HG02840 (cell line): ENCODE data around the gene CD37.
"Not testable (repeated sequence)": the region's sequence is repeated elsewhere in the genome, so short reads cannot be mapped to it uniquely, and the experiment has no call there.

Experiments
- ATAC-seq: cut with Tn5 transposase; IDR thresholded peaks from one replicate; pipeline ENCODE4 v1.9.1; 2021; ENCODE audit warnings: mild to moderate bottlenecking, moderate library complexity, moderate number of reproducible peaks; ENCODE audit not compliant: unreplicated experiment, low FRiP score

The CD37 gene

GRCh38 chr19:49327878-49328544 lies 7.2 kb upstream of the CD37 start:
- ATAC-seq = no peak

DNA sequence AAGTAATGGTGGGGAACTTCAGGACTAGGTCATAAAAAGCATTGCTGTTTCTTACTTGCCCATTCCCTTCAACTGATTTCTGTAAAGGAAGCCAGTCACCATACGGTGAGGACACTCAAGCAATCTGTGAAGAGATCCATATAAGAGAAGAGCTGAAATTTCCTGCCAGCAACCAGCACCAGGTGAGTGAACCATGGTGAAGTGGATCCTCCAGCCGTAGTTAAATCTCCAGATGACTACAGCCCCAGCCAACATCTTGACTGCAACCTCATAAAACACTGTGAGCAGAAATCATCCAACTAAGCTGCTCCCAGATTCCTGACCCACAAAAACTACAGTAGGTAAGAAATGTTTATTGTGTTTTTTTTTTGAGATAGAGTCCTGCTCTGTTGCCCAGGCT lies 6.5 kb upstream of the CD37 start:
- ATAC-seq = no peak

GRCh38 chr19:49331187-49331586 lies 4.0 kb upstream of the CD37 start:
- ATAC-seq = not testable (repeated sequence)

DNA sequence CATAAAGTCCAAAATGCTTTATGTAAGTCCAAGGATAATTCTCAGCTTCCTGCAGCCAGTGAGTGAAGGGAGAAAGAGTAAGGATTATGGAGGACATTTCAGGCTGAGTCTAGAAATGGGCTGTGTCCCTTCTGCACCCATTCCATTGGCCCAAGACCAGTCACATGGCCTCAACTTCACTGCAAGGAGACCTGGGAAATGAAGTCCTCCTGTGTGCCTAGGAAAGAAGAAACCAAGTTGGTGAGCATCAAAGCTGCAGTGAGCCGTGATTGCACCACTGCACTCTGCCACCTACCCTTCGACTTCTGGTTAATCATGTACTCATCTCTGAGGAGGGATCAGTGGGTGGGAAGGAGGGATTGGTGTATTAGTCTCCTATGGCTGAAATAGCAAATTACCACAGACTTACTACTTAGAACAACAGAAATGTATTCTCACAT lies 3.6 kb upstream of the CD37 start:
- no peak for ATAC-seq

DNA sequence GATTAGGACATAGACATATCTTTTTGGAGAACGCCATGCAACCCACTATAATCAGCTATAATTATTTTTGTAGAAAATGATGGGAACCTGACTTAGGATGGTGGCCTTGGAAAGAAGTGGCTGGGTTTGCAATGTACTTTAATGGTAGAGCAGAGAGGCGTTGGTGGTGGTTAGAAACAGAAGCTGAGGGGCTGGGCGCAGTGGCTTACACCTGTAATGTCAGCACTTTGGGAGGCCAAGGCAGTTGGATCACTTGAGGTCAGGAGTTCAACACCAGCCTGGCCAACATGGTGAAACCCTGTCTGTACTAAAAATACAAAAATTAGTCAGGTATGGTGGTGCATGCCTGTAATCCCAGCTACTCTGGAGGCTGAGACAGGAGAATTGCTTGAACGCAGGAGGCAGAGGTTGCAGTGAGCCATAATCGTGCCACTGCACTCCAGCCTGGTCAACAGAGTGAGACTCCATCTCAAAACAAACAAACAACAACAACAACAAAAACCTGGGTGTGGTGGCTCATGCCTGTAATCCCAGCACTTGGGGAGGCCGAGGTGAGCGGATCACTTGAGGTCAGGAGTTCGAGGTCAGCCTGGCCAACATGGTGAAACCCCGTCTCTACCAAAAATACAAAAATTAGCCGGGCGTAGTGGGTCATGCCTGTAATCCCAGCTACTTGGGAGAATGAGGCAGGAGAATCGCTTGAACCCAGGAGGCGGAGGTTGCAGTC lies 2.4 kb upstream of the CD37 start:
- not testable (repeated sequence) for ATAC-seq

DNA sequence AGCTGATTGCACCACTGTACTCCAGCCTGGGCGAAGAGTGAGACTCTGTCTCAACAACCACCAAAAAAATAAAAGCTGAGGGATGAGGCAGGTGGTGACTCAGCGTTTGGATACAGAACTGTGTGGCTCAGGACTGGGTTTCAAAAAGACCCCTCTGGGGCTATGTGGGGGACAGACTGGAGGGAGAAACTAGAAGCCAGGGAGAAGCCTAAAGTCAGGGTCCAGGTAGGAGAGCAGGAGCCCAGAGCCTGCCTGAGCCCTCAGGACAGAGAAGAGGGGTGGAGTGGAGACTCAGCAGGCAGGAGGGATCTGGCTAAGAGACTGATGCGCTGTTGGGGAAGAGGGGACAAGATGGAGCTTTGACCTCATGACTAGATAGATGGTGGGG lies 1.8 kb upstream of the CD37 start:
- no peak for ATAC-seq

DNA sequence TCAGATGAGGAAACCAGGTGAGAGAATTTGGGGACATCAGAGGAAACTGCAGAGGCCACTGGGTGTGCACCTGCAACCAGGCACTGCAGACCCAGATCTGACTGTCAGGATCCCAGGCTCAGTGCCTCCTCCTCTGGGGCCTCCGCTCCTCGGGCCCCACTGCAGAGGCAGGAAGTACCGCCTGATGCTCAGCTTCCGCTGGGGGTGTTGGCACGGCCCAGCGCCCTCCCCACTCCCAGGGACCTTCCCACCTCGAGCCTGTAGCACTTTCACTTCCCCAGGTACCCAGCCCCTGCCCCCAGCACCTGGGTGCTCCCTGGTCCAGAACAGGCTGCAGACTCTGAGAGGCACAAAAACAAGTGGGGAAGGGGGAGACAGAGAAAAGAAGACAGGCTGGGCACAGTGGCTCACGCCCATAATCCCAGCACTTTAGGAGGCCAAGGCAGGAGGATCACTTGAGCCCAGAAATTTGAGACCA lies 1.4 kb upstream of the CD37 start:
- no peak for ATAC-seq

DNA sequence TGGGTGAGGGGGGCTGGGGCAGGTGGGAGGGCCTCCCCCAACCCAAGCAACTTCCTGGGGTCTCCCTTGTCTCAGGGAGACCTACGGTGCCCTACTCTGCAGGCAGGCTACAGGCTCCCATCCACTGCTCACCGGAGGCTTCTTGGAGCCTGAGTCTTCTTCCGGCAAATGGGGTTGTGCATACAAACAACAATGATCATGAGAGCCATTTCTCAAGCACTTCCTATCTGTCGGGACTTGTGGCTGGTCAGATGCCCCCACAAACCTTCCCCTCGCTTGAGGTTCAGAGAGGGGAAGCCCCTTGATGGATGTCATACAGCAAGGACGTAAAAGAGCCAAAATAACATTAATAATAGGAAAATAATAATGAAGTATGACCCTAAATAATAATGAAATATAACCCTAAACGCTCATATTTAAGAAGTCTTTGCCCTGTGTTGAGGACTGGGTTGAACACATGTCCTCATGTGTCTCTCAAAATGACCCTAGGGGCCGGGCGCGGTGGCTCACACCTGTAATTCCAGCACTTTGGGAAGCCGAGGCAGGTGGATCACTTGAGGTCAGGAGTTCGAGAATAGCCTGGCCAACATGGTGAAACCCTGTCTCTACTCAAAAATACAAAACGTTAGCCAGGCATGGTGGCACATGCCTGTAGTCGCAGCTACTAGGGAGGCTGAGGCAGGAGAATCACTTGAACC lies 727 bp downstream of the CD37 start:
- no peak for ATAC-seq

- no peak for ATAC-seq
Observed at GRCh38 chr19:49336482-49337266, 1.5 kb downstream of the CD37 start.

GRCh38 chr19:49337267-49338022 lies 2.2 kb downstream of the CD37 start:
- no peak for ATAC-seq

GRCh38 chr19:49338023-49338677 lies 2.9 kb downstream of the CD37 start:
- no peak for ATAC-seq

GRCh38 chr19:49338691-49339300 lies 3.6 kb downstream of the CD37 start:
- ATAC-seq = no peak

- ATAC-seq = no peak
Observed at GRCh38 chr19:49339301-49340068, 4.3 kb downstream of the CD37 start.

- peak; percentile 68 for ATAC-seq
Observed at GRCh38 chr19:49340069-49340864, 5.1 kb downstream of the CD37 start.

GRCh38 chr19:49340865-49341718 lies 5.9 kb downstream of the CD37 start:
- ATAC-seq = no peak

GRCh38 chr19:49342291-49342721 lies 7.1 kb downstream of the CD37 start:
- ATAC-seq = no peak
